HepG2 (cell line): ENCODE data around the gene SRCIN1. TPM values are rescaled to one million over a fixed set of nuclear protein-coding genes. Genes with fewer than 3 reads are reported as not detected.

ENCODE experiments used
- AGO2 ChIP-seq: fragments of 200-400 bp; formaldehyde crosslinking; optimal IDR thresholded peaks from 2 replicates; pipeline ENCODE3; 2017; ENCODE audit warnings: mild to moderate bottlenecking, low read depth, low read length, moderate library complexity
- ETV5 ChIP-seq: IDR thresholded peaks from 2 replicates; pipeline ENCODE4 v1.6.1; 2018; ENCODE audit warnings: missing biosample characterization, missing genetic modification reagents, inconsistent platforms, borderline replicate concordance
- ETV6 ChIP-seq: sonication (generic); formaldehyde crosslinking; conservative IDR thresholded peaks from 2 replicates; pipeline ENCODE4 v1.4.0; 2020; ENCODE audit warnings: missing genetic modification reagents
- HNRNPL ChIP-seq: fragments of 200-400 bp; formaldehyde crosslinking; IDR thresholded peaks from 2 replicates; pipeline ENCODE4 v1.6.1; 2017; ENCODE audit warnings: mild to moderate bottlenecking, low read depth, low read length
- MEIS2 ChIP-seq: sonication (generic); formaldehyde crosslinking; IDR thresholded peaks from 2 replicates; pipeline ENCODE4 v1.9.0; 2021; ENCODE audit warnings: mild to moderate bottlenecking, missing genetic modification reagents
- MTA3 ChIP-seq: sonication (generic); formaldehyde crosslinking; IDR thresholded peaks from 2 replicates; pipeline ENCODE4 v1.4.0; 2020; ENCODE audit warnings: missing genetic modification reagents
- MTERF4 ChIP-seq: sonication (generic); formaldehyde crosslinking; IDR thresholded peaks from 2 replicates; pipeline ENCODE4 v1.8.0; 2023; ENCODE audit warnings: mild to moderate bottlenecking, missing genetic modification reagents
- MXI1 ChIP-seq: IDR thresholded peaks from 3 replicates; pipeline ENCODE4 v1.6.1; 2012; ENCODE audit warnings: low read depth, low read length, inconsistent platforms, borderline replicate concordance
- NAIF1 ChIP-seq: sonication (generic); formaldehyde crosslinking; IDR thresholded peaks from 2 replicates; pipeline ENCODE4 v1.5.0; 2020; ENCODE audit warnings: mild to moderate bottlenecking, missing genetic modification reagents, borderline replicate concordance
- NR2F1 ChIP-seq, 2 experiments: fragments of 450-650 bp in 1 of 2; formaldehyde crosslinking in 1 of 2; IDR thresholded peaks; 2 replicates each; pipeline versions ENCODE4 v1.5.0 to v1.6.1; 2016 to 2020; ENCODE audit warnings: mild to moderate bottlenecking in 1 of 2, missing compliant biosample characterization in 1 of 2, missing genetic modification reagents in 1 of 2, moderate library complexity in 1 of 2
- PRPF4 ChIP-seq: fragments of 200-400 bp; formaldehyde crosslinking; IDR thresholded peaks from 2 replicates; pipeline ENCODE4 v1.6.1; 2016; ENCODE audit warnings: low read length, low read depth; ENCODE audit not compliant: poor library complexity, severe bottlenecking
- SALL1 ChIP-seq: sonication (generic); formaldehyde crosslinking; IDR thresholded peaks from 2 replicates; pipeline ENCODE4 v1.8.0; 2022; ENCODE audit warnings: mild to moderate bottlenecking, missing genetic modification reagents
- SAP130 ChIP-seq: IDR thresholded peaks from 2 replicates; pipeline ENCODE4 v1.6.1; 2016; ENCODE audit warnings: low read depth
- STAG1 ChIP-seq: sonication (generic); formaldehyde crosslinking; IDR thresholded peaks from 2 replicates; pipeline ENCODE4 v1.4.0; 2020; ENCODE audit warnings: missing genetic modification reagents
- TMF1 ChIP-seq: sonication (generic); formaldehyde crosslinking; IDR thresholded peaks from 2 replicates; pipeline ENCODE4 v1.8.1; 2022; ENCODE audit warnings: low read depth, missing genetic modification reagents
- ZBTB1 ChIP-seq: sonication (generic); formaldehyde crosslinking; IDR thresholded peaks from 2 replicates; pipeline ENCODE4 v1.4.0; 2020; ENCODE audit warnings: missing genetic modification reagents, borderline replicate concordance
- ZBTB46 ChIP-seq: sonication (generic); formaldehyde crosslinking; IDR thresholded peaks from 2 replicates; pipeline ENCODE4 v1.4.0; 2020; ENCODE audit warnings: mild to moderate bottlenecking, missing genetic modification reagents, borderline replicate concordance
- ZKSCAN5 ChIP-seq: sonication (generic); formaldehyde crosslinking; IDR thresholded peaks from 2 replicates; pipeline ENCODE4 v1.5.1; 2020; ENCODE audit warnings: mild to moderate bottlenecking, missing genetic modification reagents
- ZNF207 ChIP-seq: fragments of 450-650 bp; IDR thresholded peaks from 2 replicates; pipeline ENCODE4 v1.6.1; 2016; ENCODE audit warnings: antibody characterized with exemption, borderline replicate concordance
- ZNF224 ChIP-seq: sonication (generic); formaldehyde crosslinking; IDR thresholded peaks from 2 replicates; pipeline ENCODE4 v1.5.0; 2020; ENCODE audit warnings: mild to moderate bottlenecking, missing genetic modification reagents
- ZNF460 ChIP-seq: sonication (generic); formaldehyde crosslinking; IDR thresholded peaks from 2 replicates; pipeline ENCODE4 v1.5.1; 2020; ENCODE audit warnings: missing genetic modification reagents, mild to moderate bottlenecking, borderline replicate concordance
- ZNF468 ChIP-seq: sonication (generic); formaldehyde crosslinking; IDR thresholded peaks from 2 replicates; pipeline ENCODE4 v1.8.0; 2022; ENCODE audit warnings: mild to moderate bottlenecking, moderate library complexity, missing genetic modification reagents
- ZNF546 ChIP-seq: sonication (generic); formaldehyde crosslinking; conservative IDR thresholded peaks from 2 replicates; pipeline ENCODE4 v1.8.1; 2023; ENCODE audit warnings: mild to moderate bottlenecking, missing genetic modification reagents
- ZNF605 ChIP-seq: sonication (generic); formaldehyde crosslinking; IDR thresholded peaks from 2 replicates; pipeline ENCODE4 v1.8.0; 2022; ENCODE audit warnings: mild to moderate bottlenecking, missing genetic modification reagents
- ZNF614 ChIP-seq: IDR thresholded peaks from 2 replicates; pipeline ENCODE4 v1.6.1; 2018; ENCODE audit warnings: missing biosample characterization, missing genetic modification reagents, inconsistent platforms, borderline replicate concordance
- ZNF747 ChIP-seq: sonication (generic); formaldehyde crosslinking; IDR thresholded peaks from 2 replicates; pipeline ENCODE4 v1.8.1; 2023; ENCODE audit warnings: missing genetic modification reagents, mild to moderate bottlenecking, borderline replicate concordance
- ZNF792 ChIP-seq: IDR thresholded peaks from 2 replicates; pipeline ENCODE4 v1.6.1; 2016
- polyA plus RNA-seq, 8 experiments: library from polyadenylated mRNA; depleted of rRNA in 3 of 8; stranded (reverse) in 7 of 8; unstranded in 1 of 8; fragments of >200 nt; fragmentation: Illumina TruSeq in 4 of 8; extraction: Trizol in 4 of 8; gene quantifications; 2 replicates each; pipeline versions ENCODE4 v1.2.1 to v1.2.3, GENCODE V29; 2011 to 2016; ENCODE audit warnings: low read depth in 4 of 8, missing spikeins in 1 of 8, mixed read lengths in 1 of 8; ENCODE audit not compliant: insufficient read depth in 1 of 8
- total RNA-seq, 5 experiments: library from RNA; depleted of rRNA; stranded (reverse); fragments of >200 nt; fragmentation: Illumina TruSeq; extraction: Trizol; gene quantifications; 2 replicates each; pipeline ENCODE4 v1.2.3, GENCODE V29; 2016; ENCODE audit warnings: low read depth in 1 of 5

SRCIN1 gene
- total and polyA plus RNA-seq, 2 of the 13 experiments (the other 11 are each of a cell fraction or from before 2014, with no cell fraction given): 1.2 to 9.6 TPM

GRCh38 chr17:38584350-38584925 is 21.3 kb downstream of the SRCIN1 start (continued):
- TF ChIP-seq ZNF614 (CRISPR knock-in tag) (peak; percentile 38; the same call in 1 of the 2 replicates), ZNF546 (CRISPR knock-in tag) (peak; percentile 21; the same call in 1 of the 2 replicates), ZNF207 (no peak), STAG1 (CRISPR knock-in tag) (peak; percentile 82), ZKSCAN5 (CRISPR knock-in tag) (no peak), ZNF792 (CRISPR knock-in tag) (no peak), NAIF1 (CRISPR knock-in tag) (no peak), MXI1 (no peak), ZNF747 (0 out of 2 replicates have a peak, but pooled peaks have one; percentile 31), NR2F1 (CRISPR knock-in tag; IDR thresholded peaks at IDR 0.05) (no peak), AGO2 (no peak), PRPF4 (no peak), HNRNPL (peak; percentile 61; the same call in 1 of the 2 replicates), ZBTB46 (CRISPR knock-in tag) (no peak), SALL1 (CRISPR knock-in tag) (peak; percentile 42; the same call in 1 of the 2 replicates), ZNF605 (CRISPR knock-in tag) (peak; percentile 17), MTERF4 (0 out of 2 replicates have a peak, but pooled peaks have one; percentile 49), ZNF460 (CRISPR knock-in tag) (no peak), SAP130 (CRISPR knock-in tag) (peak; percentile 57), ETV5 (CRISPR knock-in tag) (peak; percentile 61; the same call in 1 of the 2 replicates), MEIS2 (CRISPR knock-in tag) (no peak), TMF1 (no peak), ZBTB1 (CRISPR knock-in tag) (no peak), MTA3 (CRISPR knock-in tag) (no peak), ZNF224 (CRISPR knock-in tag) (no peak), ZNF468 (CRISPR knock-in tag) (no peak), ETV6 (CRISPR knock-in tag) (no peak)
